Kidney epithelial cell (primary cell): ENCODE data around the gene PYY. TPM values are rescaled to one million over a fixed set of nuclear protein-coding genes. Genes with fewer than 3 reads are reported as not detected.
A peak's percentile ranks its signal among the peaks of the same experiment; 100 is the strongest.
"Not testable (repeated sequence)": the region's sequence is repeated elsewhere in the genome, so short reads cannot be mapped to it uniquely, and the experiment has no call there.

Experiments used
- DNase-seq: peaks from one replicate; pipeline ENCODE4 v3.0.0-alpha.2; 2010; ENCODE audit warnings: low read depth
- H3K27me3 ChIP-seq: 2 replicates; pipeline ENCODE4 v1.6.0; 2011; ENCODE audit warnings: low read length; ENCODE audit not compliant: control insufficient read depth, insufficient read depth
- H3K36me3 ChIP-seq: 2 replicates; pipeline ENCODE4 v1.5.1; 2011; ENCODE audit warnings: low read length; ENCODE audit not compliant: control insufficient read depth, insufficient read depth
- H3K4me3 ChIP-seq: 2 replicates; pipeline ENCODE4 v1.5.1; 2011; ENCODE audit warnings: low read depth, mild to moderate bottlenecking, control low read depth, low read length
- total RNA-seq: library from RNA; depleted of rRNA; stranded (reverse); fragments of >200 nt; gene quantifications from 2 replicates; pipeline ENCODE4 v1.2.3, GENCODE V29; 2015
- TF ChIP-seq, protein P1 (sequence below): IDR thresholded peaks from 2 replicates; pipeline ENCODE4 v1.5.1; 2011; ENCODE audit warnings: mild to moderate bottlenecking, moderate library complexity, low read length, control low read depth, inconsistent platforms; ENCODE audit not compliant: insufficient read depth, poor library complexity, severe bottlenecking

The PYY gene
- total RNA-seq, 1 donor from 2014 or later = not detected

DNA sequence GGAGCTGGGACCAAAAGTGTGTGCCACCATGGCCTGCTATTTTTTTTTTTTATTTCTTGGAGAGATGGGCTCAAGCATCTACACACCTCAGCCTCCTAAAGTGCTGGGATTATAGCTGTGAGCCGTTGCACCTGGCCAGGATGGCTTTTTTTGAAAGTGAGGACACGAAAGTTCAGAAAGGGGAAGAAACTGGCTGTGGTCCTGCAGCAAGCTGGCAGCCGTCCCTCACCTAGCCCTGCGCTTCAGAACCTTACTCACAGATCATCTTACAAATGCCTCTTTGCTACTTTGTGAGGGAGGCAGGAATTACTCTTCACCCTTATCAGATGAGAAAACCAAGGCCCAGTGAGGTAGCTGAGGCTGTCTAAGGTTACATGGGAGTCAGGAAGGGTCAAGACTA lies 7.0 kb downstream of the PYY start:
- Histone ChIP-seq H3K4me3 (no peak overlapping the region), H3K36me3 (no peaks in the 10 kb centered on the region), H3K27me3 (peaks cover 18% of the 10 kb centered on the region)
- TF ChIP-seq, protein P1, sequence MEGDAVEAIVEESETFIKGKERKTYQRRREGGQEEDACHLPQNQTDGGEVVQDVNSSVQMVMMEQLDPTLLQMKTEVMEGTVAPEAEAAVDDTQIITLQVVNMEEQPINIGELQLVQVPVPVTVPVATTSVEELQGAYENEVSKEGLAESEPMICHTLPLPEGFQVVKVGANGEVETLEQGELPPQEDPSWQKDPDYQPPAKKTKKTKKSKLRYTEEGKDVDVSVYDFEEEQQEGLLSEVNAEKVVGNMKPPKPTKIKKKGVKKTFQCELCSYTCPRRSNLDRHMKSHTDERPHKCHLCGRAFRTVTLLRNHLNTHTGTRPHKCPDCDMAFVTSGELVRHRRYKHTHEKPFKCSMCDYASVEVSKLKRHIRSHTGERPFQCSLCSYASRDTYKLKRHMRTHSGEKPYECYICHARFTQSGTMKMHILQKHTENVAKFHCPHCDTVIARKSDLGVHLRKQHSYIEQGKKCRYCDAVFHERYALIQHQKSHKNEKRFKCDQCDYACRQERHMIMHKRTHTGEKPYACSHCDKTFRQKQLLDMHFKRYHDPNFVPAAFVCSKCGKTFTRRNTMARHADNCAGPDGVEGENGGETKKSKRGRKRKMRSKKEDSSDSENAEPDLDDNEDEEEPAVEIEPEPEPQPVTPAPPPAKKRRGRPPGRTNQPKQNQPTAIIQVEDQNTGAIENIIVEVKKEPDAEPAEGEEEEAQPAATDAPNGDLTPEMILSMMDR = no peak
- DNase-seq = no peak

DNA sequence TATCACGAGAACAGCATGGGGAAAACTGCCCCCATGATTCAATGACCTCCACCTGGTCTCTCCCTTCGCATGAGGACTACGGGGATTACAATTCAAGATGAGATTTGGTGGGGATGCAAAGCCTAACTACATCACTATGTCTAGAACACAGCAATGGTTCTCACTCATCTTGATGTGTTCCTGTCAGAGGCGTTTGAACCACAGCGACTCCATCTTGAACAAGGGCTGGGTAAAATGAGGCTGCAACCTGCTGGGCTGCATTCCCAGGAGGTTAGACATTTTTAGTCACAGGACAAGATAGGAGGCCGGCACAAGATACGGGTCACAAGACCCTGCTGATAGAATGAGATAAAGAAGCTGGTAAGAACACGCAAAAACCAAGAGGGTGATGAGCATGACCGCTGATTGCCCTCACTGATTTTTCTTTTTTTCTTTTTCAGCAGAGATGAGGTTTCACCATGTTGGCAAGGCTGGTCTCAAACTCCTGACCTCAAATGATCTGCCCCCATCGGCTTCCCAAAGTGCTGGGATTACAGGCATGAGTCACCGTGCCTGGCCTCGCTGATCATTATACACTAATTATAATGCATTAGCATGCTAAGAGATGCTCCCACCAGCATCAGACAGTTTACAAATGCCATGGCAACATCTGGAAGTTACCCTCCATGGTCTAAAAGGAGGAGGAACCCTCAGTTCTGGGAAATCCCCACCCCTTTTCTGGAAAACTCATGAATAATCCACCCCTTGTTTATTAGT lies 8.5 kb downstream of the PYY start:
- no peak overlapping the region for H3K4me3 ChIP-seq
- TF ChIP-seq, protein P1 = no peak
- H3K27me3 ChIP-seq = peaks cover 8% of the 10 kb centered on the region
- H3K36me3 ChIP-seq = no peaks in the 10 kb centered on the region
- DNase-seq = no peak

DNA sequence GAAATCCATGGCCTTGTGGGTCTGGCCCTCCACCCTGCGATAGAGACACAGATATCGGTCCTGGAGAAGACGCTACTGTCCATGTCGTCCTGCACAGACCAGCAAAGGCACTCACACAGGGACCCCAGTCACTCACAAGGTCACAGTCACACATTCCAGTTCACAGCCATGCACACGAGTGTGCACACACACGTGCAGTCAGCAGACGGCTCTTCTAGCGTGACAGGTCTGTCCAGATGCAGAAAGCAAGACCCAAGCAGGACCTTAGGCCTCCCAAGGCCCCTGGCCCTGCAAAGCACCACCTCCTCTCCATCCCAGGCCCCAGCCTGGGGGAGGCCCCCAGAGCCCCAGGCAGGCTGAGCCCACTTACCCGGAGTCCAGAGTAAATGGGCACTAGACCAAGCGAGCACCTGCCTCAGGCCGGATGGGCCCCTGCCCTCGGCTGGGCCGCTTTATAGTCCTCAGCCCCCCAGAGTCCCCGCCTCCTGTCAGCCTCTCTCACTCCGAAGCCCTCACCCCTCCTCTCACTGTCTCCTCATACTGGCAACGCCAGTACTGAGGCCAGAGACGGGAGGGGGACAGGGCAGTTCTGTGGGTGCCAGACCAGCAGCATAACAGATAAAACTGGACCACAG lies 11.6 kb downstream of the PYY start, which contains the start of gene PPY:
Gene PPY (minus strand): TSS at position 426 of the 635 bp plus-strand sequence. CDS start 822 bp downstream, outside the sequence.
- TF ChIP-seq, protein P1 = no peak

GRCh38 chr17:43940630-43941029 lies 13.1 kb downstream of the PYY start:
- TF ChIP-seq, protein P1 = peak; percentile 84
- no peak overlapping the region for H3K4me3 ChIP-seq
- DNase-seq = no peak

More for the DNA sequence above, 11.6 kb downstream of the PYY start, which contains the start of gene PPY:
- DNase-seq = no peak
- peaks cover 22% of the 10 kb centered on the region for H3K27me3 ChIP-seq
- no peaks in the 10 kb centered on the region for H3K36me3 ChIP-seq
- H3K4me3 ChIP-seq = no peak within 1 kb of the TSS

GRCh38 chr17:43939886-43940285 lies 13.9 kb downstream of the PYY start:
- peaks cover 22% of the 10 kb centered on the region for H3K27me3 ChIP-seq
- no peak for DNase-seq
- no peak overlapping the region for H3K4me3 ChIP-seq
- TF ChIP-seq, protein P1 = no peak
- H3K36me3 ChIP-seq = no peaks in the 10 kb centered on the region

More at GRCh38 chr17:43940630-43941029, 13.1 kb downstream of the PYY start:
- Histone ChIP-seq H3K36me3 (no peaks in the 10 kb centered on the region), H3K27me3 (peaks cover 22% of the 10 kb centered on the region)

- H3K27me3 ChIP-seq = peaks cover 22% of the 10 kb centered on the region
- DNase-seq = not testable (repeated sequence)
Measured at GRCh38 chr17:43939452-43939851, 14.3 kb downstream of the PYY start.

More at GRCh38 chr17:43939452-43939851, 14.3 kb downstream of the PYY start:
- H3K4me3 ChIP-seq, H3K36me3 ChIP-seq: not testable (repeated sequence)
